ENCODE measurements around the gene ABHD17A.

Gene ABHD17A

GRCh38 chr19:1911098-1911497, 25.8 kb upstream of the ABHD17A start:
- Histone ChIP-seq H3K4me2 (ENCODE audit: low read length) (no peak overlapping the region), H3K4me3 (ENCODE audit: low read length) (no peak overlapping the region), H3F3A (ENCODE audit: control insufficient read depth, insufficient read depth) (no peaks in the 10 kb centered on the region), H3K9me3 (ENCODE audit: control insufficient read depth, insufficient read depth, low read length) (no peaks in the 10 kb centered on the region), H3K4me1 (ENCODE audit: control insufficient read depth, low read length) (peaks cover 1% of the 10 kb centered on the region), H4K20me1 (ENCODE audit: control insufficient read depth, insufficient read depth, low read depth, low read length) (0 out of 2 replicates have a peak, but pooled peaks cover 4% of the 10 kb centered on the region), H3K9me2 (replicated peaks; ENCODE audit: control insufficient read depth, low read length) (no peaks in the 10 kb centered on the region), H3K79me2 (ENCODE audit: control insufficient read depth, low read length) (peaks cover 82% of the 10 kb centered on the region), H3K27ac (ENCODE audit: low read depth, low read length) (no peak overlapping the region), H3K36me3 (ENCODE audit: control insufficient read depth, low read length) (peaks cover 13% of the 10 kb centered on the region), H3K27me3 (ENCODE audit: control insufficient read depth, low read length) (no peaks in the 10 kb centered on the region)
- TF ChIP-seq EZH2phosphoT487 (IDR thresholded peaks at IDR 0.05; ENCODE audit: borderline replicate concordance, low read length): no peak
- TF ChIP-seq CTCF (IDR thresholded peaks at IDR 0.05; ENCODE audit: low read depth, low read length, poor library complexity, severe bottlenecking): no peak

DNA sequence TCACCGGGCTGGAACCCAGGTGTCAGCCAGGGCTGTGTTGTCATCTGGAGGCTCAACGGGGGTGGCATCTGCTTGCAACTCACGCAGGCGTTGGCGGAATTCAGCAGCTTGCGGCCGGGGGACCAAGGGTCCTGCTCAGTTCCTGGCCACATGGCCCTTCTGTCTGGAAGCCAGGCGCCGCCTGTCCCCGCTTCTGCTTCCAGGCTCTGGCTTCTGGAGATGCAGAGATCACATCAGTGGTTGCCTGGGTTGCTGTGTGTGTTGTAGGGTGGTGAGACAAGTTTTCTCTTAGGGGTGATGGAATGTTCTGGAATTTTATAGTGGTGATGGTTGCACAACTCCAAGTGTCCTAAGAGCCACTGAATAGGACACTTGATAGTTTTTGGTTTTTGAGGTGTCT, 24.9 kb upstream of the ABHD17A start:
- no peaks in the 10 kb centered on the region for H3K27me3 ChIP-seq (ENCODE audit: control insufficient read depth, low read length)
- H4K20me1 ChIP-seq (ENCODE audit: control insufficient read depth, insufficient read depth, low read depth, low read length): 0 out of 2 replicates have a peak, but pooled peaks cover 4% of the 10 kb centered on the region
- no peaks in the 10 kb centered on the region; the same call in 1 of the 2 replicates for H3F3A ChIP-seq (ENCODE audit: control insufficient read depth, insufficient read depth)
- peaks cover 87% of the 10 kb centered on the region for H3K79me2 ChIP-seq (ENCODE audit: control insufficient read depth, low read length)
- H3K4me2 ChIP-seq (ENCODE audit: low read length): no peak overlapping the region
- peaks cover 17% of the 10 kb centered on the region for H3K36me3 ChIP-seq (ENCODE audit: control insufficient read depth, low read length)
- no peak overlapping the region for H3K4me3 ChIP-seq (ENCODE audit: low read length)
- no peak overlapping the region for H3K27ac ChIP-seq (ENCODE audit: low read depth, low read length)
- no peaks in the 10 kb centered on the region for H3K9me3 ChIP-seq (ENCODE audit: control insufficient read depth, insufficient read depth, low read length)
- no peak for TF ChIP-seq EZH2phosphoT487 (IDR thresholded peaks at IDR 0.05; ENCODE audit: borderline replicate concordance, low read length)
- TF ChIP-seq CTCF (IDR thresholded peaks at IDR 0.05; ENCODE audit: low read depth, low read length, poor library complexity, severe bottlenecking): no peak
- H3K9me2 ChIP-seq (replicated peaks; ENCODE audit: control insufficient read depth, low read length): no peaks in the 10 kb centered on the region
- H3K4me1 ChIP-seq (ENCODE audit: control insufficient read depth, low read length): peaks cover 7% of the 10 kb centered on the region

GRCh38 chr19:1909761-1910080, 24.4 kb upstream of the ABHD17A start:
- Histone ChIP-seq H3K36me3 (ENCODE audit: control insufficient read depth, low read length) (peaks cover 17% of the 10 kb centered on the region), H3K79me2 (ENCODE audit: control insufficient read depth, low read length) (peaks cover 87% of the 10 kb centered on the region), H3K4me3 (ENCODE audit: low read length) (no peak overlapping the region), H3K9me2 (replicated peaks; ENCODE audit: control insufficient read depth, low read length) (no peaks in the 10 kb centered on the region), H3F3A (ENCODE audit: control insufficient read depth, insufficient read depth) (peaks cover 2% of the 10 kb centered on the region), H3K9me3 (ENCODE audit: control insufficient read depth, insufficient read depth, low read length) (no peaks in the 10 kb centered on the region), H4K20me1 (ENCODE audit: control insufficient read depth, insufficient read depth, low read depth, low read length) (0 out of 2 replicates have a peak, but pooled peaks cover 4% of the 10 kb centered on the region), H3K27ac (ENCODE audit: low read depth, low read length) (no peak overlapping the region), H3K4me1 (ENCODE audit: control insufficient read depth, low read length) (peaks cover 10% of the 10 kb centered on the region), H3K27me3 (ENCODE audit: control insufficient read depth, low read length) (no peaks in the 10 kb centered on the region), H3K4me2 (ENCODE audit: low read length) (no peak overlapping the region)
- TF ChIP-seq EZH2phosphoT487 (IDR thresholded peaks at IDR 0.05; ENCODE audit: borderline replicate concordance, low read length): no peak
- TF ChIP-seq CTCF (IDR thresholded peaks at IDR 0.05; ENCODE audit: low read depth, low read length, poor library complexity, severe bottlenecking): no peak

DNA sequence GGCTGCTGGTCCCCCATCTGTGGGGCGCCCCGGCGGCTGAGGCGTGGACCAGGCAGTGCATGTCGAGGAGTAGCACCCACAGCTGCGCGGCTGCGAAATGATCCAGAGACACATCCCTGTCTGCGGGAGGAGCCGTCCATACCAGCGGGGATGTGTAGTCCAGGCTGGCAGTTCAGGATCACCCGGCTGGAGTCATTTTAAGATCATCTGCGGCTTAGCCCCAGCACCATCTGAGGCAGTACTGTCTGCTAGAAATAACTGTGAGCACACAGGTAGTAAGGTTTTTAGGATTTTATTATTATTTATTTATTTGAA, 23.0 kb upstream of the ABHD17A start:
- Histone ChIP-seq H3K9me2 (replicated peaks; ENCODE audit: control insufficient read depth, low read length) (no peaks in the 10 kb centered on the region), H3K9me3 (ENCODE audit: control insufficient read depth, insufficient read depth, low read length) (no peaks in the 10 kb centered on the region), H3K36me3 (ENCODE audit: control insufficient read depth, low read length) (peaks cover 12% of the 10 kb centered on the region), H3K4me2 (ENCODE audit: low read length) (no peak overlapping the region), H4K20me1 (ENCODE audit: control insufficient read depth, insufficient read depth, low read depth, low read length) (no peaks in the 10 kb centered on the region; the same call in 1 of the 2 replicates), H3K27me3 (ENCODE audit: control insufficient read depth, low read length) (no peaks in the 10 kb centered on the region), H3K4me1 (ENCODE audit: control insufficient read depth, low read length) (peaks cover 24% of the 10 kb centered on the region), H3F3A (ENCODE audit: control insufficient read depth, insufficient read depth) (peaks cover 12% of the 10 kb centered on the region), H3K4me3 (ENCODE audit: low read length) (no peak overlapping the region), H3K79me2 (ENCODE audit: control insufficient read depth, low read length) (peaks cover 75% of the 10 kb centered on the region), H3K27ac (ENCODE audit: low read depth, low read length) (no peak overlapping the region)
- TF ChIP-seq EZH2phosphoT487 (IDR thresholded peaks at IDR 0.05; ENCODE audit: borderline replicate concordance, low read length) (no peak), CTCF (IDR thresholded peaks at IDR 0.05; ENCODE audit: low read depth, low read length, poor library complexity, severe bottlenecking) (no peak)

Measured in DOHH2 (cell line).